Kidney capillary endothelial cell (primary cell): ENCODE results near the gene GNG14.
A peak's percentile ranks its signal among the peaks of the same experiment; 100 is the strongest.
"Not testable (repeated sequence)": the region's sequence is repeated elsewhere in the genome, so short reads cannot be mapped to it uniquely, and the experiment has no call there.

Source experiments
- DNase-seq: peaks from one replicate; pipeline ENCODE4 v3.0.0-alpha.2; 2018; ENCODE audit warnings: low spot score

Gene GNG14

DNA sequence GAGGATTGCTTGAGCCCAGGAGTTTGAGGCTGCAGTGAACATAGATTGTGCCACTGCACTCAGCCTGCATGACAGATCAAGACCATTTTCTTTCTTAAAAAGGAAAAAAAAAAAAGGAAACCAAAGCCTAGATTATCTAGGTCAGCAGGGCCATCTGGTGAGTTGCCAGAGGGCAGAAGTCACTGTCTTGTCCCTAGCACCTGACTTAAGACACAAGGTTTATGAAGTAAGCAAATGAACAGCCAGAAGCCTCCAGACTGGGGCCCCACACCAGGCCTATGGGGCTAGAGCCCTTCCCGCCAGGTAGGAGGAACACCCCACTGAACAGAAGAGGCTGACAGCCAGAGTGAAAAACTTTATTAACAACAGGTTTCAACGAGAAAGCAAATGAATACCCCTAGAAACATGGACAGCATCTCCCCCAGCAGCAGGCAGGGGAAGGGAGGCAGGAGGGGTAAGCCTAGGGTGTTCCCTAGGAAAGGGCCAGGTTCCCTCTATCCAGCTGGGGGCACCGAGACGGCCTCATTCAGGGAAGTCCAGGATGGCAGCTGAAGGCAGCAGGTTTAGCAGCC is 20.0 kb upstream of the GNG14 start:
- no peak for DNase-seq

DNA sequence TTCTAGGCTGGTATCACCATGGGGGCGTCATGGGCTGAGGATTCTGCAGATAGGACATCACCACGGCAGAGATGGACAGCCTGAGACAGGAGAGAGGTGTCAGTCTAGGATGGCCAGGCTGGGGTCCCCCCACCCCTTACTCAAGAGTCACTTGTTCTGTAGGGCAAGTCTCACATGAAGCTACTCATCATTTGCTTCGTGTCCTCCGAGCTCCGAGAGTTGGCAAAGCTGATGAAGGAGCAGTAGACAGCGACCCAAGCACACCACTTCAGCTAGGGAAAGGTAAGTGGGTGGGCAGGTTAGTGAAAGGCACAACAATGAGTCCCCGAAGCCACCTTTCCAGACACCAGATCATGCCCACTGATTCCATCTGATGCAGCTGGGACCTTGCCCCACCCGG is 19.5 kb upstream of the GNG14 start:
- DNase-seq, result no peak

GRCh38 chr19:12668932-12669269 is 18.9 kb upstream of the GNG14 start:
- no peak for DNase-seq

GRCh38 chr19:12669270-12670158 is 18.3 kb upstream of the GNG14 start:
- peak; percentile 73 for DNase-seq

DNA sequence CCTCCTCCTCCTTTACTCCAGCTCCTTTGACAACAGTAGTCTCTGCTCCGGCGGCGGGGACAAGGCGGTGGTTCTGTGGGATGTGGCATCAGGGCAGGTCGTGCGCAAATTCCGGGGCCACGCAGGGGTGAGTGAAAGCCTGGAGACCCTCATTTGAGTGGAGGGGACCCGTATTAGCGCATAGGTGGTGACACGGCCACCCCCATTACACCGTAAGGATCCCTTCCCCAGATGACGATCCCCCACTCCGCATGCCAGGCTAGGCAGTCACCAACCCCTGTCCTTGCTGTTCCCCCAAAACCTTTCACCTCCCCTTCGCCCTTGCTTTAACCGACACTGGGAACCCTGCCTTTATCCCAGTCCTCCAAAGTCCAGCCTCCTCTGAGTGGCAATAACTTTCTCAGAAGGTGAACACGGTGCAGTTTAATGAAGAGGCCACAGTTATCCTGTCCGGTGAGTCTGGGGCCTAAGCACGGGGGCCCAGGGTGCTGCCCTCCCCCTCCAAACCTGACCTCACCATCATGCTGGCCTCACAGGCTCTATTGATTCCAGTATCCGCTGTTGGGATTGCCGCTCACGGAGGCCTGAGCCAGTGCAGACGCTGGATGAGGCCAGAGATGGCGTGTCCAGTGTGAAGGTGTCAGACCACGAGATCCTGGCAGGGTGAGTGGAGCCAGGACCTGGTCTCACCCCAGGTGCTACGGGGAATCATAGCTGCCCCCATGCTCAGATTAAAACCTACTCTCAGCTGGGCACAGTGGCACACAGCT is 17.5 kb upstream of the GNG14 start:
- no peak for DNase-seq

GRCh38 chr19:12672744-12673143 is 15.1 kb upstream of the GNG14 start:
- DNase-seq, result no peak

DNA sequence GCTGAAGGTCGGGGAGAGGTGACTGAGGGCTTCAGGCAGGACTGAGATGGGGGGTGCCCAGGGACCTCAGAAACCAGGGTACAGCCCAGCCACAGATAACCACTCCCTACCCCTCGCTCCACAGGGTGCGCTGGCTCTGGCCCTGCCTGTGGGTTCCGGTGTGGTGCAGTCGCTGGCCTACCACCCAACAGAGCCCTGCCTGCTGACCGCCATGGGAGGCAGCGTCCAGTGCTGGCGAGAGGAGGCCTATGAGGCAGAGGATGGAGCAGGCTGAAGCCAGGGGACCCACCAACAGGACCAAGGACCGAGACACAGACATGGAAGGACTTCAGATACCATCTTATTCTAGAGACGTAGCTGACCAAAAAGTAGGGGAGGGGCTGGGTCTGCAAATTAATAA is 12.4 kb upstream of the GNG14 start:
- no peak for DNase-seq

- no peak for DNase-seq
Measured at GRCh38 chr19:12675940-12676339, 11.9 kb upstream of the GNG14 start.

DNA sequence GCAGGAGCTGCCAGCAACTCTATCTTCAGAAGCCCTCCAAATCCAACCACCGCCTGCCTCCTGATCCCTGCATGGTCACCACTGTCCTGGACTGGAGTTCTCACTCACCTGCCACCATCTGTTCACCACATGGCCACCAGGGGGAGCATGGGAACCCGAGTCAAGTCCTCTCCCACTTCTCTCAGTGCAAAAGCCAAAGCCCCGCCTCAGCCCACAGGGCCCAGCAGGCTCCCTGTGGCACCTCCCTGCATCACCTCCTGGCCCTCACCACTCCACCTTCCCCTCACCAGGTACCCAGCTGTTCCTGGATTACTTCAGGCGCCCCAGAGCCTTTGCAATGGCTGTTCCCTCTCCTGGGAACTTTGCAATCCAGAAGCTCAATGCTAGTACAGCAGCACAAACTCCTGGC is 11.4 kb upstream of the GNG14 start:
- DNase-seq, result peak; percentile 62

- DNase-seq, result no peak
Measured at GRCh38 chr19:12676928-12677327, 10.9 kb upstream of the GNG14 start.

GRCh38 chr19:12678039-12678438 is 9.8 kb upstream of the GNG14 start:
- not testable (repeated sequence) for DNase-seq

GRCh38 chr19:12680034-12680433 is 7.8 kb upstream of the GNG14 start:
- DNase-seq, result no peak

DNA sequence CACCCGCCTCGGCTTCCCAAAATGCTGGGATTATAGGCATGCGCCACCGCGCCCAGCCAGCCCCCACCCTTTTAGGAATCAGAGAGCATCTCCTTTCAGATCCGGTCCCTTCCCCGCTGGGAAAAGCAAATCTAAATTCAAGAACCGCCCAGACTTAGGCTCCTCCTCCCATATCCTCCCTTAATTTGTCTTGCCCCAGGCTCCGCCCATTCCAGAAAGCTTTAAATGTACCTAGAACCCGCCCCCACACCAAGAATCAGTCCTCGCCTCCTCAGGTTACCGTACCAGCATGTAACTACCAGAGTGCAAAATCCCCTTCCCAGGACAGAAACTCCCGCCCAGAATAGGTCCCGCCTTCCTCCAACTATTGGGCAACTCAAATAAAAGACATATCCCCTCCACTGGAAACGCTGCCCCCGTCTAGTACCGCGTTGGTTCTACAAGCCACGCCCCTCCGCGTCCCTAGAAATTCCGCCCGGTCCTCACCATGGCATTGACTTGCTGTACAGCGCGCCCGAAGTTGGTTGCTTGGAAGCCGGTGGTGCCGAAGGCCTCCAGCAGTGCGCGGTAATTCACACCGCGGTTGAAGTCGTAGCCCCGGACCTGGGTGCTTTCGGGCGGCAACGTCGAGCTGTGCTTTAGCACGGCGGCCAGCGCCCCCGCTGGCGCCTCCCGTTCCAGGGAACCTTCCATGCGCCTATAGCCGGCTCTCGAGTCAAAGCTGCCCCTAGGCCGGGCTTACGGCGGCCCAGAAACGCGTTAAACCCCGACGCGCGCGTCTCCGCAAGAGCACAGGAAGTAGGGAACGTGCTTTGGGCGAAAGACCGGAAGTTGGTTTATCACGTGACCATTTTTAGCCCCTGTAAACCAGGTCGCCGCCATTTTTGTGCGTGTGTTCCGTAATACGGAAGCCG is 6.5 kb upstream of the GNG14 start, which contains the start of gene DHPS:
Gene DHPS (minus strand): TSS at position 807 of the 914 bp plus-strand sequence. CDS start 114 bp downstream, at position 693.
- DNase-seq, result peak; percentile 92

- no peak for DNase-seq
Measured at GRCh38 chr19:12685831-12686230, 2.0 kb upstream of the GNG14 start.

DNA sequence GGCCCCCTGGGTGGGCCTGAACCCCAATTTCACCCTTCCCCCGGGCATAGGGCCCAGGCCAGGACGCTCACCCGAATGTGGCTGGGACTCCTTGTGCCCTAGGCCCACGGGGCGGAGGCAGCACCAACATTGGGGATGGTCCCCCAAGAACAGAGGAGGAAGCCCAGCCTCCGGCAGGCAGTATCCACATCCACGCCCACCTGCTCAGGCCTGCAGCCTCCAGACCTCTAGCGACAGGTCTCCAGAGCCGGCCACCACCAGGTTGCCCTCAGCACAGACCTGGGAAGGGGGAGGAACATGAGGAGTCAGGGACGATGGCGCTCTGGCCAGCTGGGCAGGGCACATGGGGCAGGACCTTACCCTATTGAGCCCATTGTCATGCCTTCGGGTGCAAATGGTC is 1.2 kb downstream of the GNG14 start:
- DNase-seq, result no peak

GRCh38 chr19:12689581-12690216 is 1.9 kb downstream of the GNG14 start:
- no peak for DNase-seq

GRCh38 chr19:12692960-12693359 is 5.2 kb downstream of the GNG14 start:
- DNase-seq, result no peak

DNA sequence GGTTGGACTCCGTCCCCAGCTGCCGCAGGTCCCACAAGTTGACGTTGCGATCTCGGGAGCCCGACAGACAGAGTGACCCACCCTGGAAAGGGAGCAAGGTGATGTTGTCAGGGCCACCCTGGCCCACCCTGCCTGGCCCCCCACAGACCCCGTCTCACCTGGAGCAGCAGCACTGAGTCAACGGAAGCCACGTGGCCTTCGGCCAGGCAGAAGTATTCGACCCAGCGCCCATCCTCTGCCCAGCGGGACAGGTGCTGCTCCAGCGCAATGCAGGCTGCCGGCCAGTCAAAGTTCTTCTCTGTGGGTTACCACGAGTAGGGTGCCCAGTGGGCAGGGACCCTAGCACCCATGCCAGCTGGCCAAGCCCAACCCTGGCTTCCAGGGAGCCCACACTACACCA is 6.8 kb downstream of the GNG14 start:
- no peak for DNase-seq

DNA sequence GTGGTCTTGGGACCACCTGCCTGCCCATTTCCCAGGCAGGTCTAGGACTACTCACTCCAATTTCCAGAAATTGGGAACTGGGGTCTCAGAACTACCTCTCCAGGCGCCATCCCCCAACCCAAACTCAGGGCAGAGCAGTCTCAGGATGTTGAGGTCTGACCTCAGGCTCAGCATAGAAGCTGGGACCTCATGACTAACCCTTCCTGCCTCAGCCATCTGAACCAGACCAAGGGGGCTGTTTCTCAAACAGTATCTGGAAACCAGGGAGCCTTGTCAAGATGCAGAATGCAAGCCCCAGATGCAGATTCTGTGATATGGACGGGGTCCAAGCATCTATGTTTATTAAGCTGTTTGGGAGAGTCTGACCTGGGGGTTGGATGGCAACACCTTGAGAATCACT is 7.3 kb downstream of the GNG14 start:
- DNase-seq, result peak; percentile 55

- no peak for DNase-seq
Measured at GRCh38 chr19:12695514-12695913, 7.7 kb downstream of the GNG14 start.

DNA sequence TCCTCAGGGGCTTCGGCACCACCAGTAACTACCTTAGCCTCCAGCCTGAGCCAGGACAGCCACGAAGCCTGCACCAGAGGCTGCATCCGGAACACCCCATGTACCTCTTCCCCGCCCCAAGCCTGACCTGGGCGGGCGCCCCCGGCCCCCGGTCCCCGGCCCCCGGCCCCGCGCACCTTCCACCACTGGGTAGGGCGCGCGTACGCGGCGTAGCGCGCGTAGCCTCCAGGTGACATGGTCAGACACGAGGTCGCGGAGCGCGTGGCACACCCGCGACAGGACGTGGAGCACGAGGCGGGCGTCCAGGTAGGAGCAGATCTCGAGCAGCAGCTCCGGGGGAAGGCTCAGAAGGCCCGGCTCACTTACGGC is 8.2 kb downstream of the GNG14 start:
- DNase-seq, result no peak
